GM10248 (cell line): ENCODE measurements around the gene CENPB.

Experiments
- CTCF ChIA-PET: fragments of 300-600 bp; sonication (Branson Sonifier 250); formaldehyde crosslinking; extraction: SDS; loops from one replicate; lab custom pipeline; 2021; ENCODE audit warnings: antibody characterized with exemption; lab: Yijun Ruan, JAX
- POLR2A ChIA-PET: fragments of 350-650 bp; sonication (Branson Sonifier 250); formaldehyde crosslinking; extraction: SDS; loops from one replicate; lab custom pipeline; 2020; ENCODE audit warnings: antibody characterized with exemption; lab: Yijun Ruan, JAX
- DNase-seq: peaks from one replicate; pipeline ENCODE4 v3.0.0; 2012; ENCODE audit errors: extremely low spot score
- TF ChIP-seq, protein P1 (sequence below): IDR thresholded peaks from 2 replicates; pipeline ENCODE4 v1.5.1; 2012; ENCODE audit warnings: mild to moderate bottlenecking, low read depth; ENCODE audit errors: extremely low read depth, missing control alignments, control extremely low read depth

CENPB gene

GRCh38 chr20:3785240-3786125 is 1.1 kb downstream of the CENPB start:
- ChIA-PET POLR2A (no interaction called here), CTCF (interaction anchor here (0.9 to 7.7 kb wide), 16 partner anchors 9 to 299 kb away, joined by 3 to 63 read pairs (median 4); partner anchors contain the start of genes ADISSP and AP5S1)
- no peak for DNase-seq
- TF ChIP-seq, protein P1, sequence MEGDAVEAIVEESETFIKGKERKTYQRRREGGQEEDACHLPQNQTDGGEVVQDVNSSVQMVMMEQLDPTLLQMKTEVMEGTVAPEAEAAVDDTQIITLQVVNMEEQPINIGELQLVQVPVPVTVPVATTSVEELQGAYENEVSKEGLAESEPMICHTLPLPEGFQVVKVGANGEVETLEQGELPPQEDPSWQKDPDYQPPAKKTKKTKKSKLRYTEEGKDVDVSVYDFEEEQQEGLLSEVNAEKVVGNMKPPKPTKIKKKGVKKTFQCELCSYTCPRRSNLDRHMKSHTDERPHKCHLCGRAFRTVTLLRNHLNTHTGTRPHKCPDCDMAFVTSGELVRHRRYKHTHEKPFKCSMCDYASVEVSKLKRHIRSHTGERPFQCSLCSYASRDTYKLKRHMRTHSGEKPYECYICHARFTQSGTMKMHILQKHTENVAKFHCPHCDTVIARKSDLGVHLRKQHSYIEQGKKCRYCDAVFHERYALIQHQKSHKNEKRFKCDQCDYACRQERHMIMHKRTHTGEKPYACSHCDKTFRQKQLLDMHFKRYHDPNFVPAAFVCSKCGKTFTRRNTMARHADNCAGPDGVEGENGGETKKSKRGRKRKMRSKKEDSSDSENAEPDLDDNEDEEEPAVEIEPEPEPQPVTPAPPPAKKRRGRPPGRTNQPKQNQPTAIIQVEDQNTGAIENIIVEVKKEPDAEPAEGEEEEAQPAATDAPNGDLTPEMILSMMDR = no peak

DNA sequence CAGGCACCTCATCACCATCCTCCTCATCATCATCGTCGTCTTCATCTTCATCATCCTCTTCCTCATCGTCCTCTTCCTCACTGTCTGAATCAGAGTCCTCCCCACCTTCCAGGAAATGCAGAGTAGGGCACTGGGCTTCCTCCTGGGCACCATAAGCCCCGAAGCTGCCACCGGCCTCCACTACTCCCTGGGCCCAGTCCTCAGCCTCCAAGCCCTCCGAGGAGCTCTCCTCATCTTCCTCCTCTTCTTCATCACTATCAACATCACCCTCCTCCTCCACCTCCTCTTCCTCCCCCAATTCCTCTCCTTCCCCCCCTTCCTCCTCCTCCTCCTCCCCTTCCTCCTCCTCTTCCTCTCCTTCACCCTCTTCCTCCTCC is 1.7 kb downstream of the CENPB start:
- TF ChIP-seq, protein P1 = no peak
- no peak for DNase-seq
- ChIA-PET CTCF (interaction anchor here (0.9 to 6.2 kb wide), 4 partner anchors 17 to 301 kb away, joined by 3 to 25 read pairs (median 12); partner anchors contain the start of gene ADISSP), POLR2A (no interaction called here)

- DNase-seq = no peak
- ChIA-PET CTCF (interaction anchor here (0.9 to 1.4 kb wide), 2 partner anchors 74 to 301 kb away, joined by 3 to 4 read pairs; no protein-coding TSS in a partner anchor), POLR2A (no interaction called here)
- TF ChIP-seq, protein P1 = no peak
Measured at GRCh38 chr20:3784216-3784853, 2.2 kb downstream of the CENPB start.

- ChIA-PET POLR2A (no interaction called here), CTCF (interaction anchor here (0.9 to 1.4 kb wide), 2 partner anchors 73 to 302 kb away, joined by 3 to 4 read pairs; no protein-coding TSS in a partner anchor)
- TF ChIP-seq, protein P1 = no peak
- DNase-seq = no peak
Measured at GRCh38 chr20:3783511-3784195, 2.9 kb downstream of the CENPB start.

- ChIA-PET CTCF (no interaction called here), POLR2A (no interaction called here)
- TF ChIP-seq, protein P1 = no peak
- DNase-seq = no peak
Measured at GRCh38 chr20:3783068-3783489, 3.5 kb downstream of the CENPB start.

- DNase-seq = no peak
- ChIA-PET POLR2A (no interaction called here), CTCF (interaction anchor here (1.9 kb wide), 1 partner anchor 14 kb away, joined by 9 read pairs; no protein-coding TSS in a partner anchor)
- TF ChIP-seq, protein P1 = no peak
Measured at GRCh38 chr20:3782597-3782996, 3.9 kb downstream of the CENPB start.
